ENCODE measurements around the gene PDE6A.

GRCh38 chr5:149839761-149840160, 104.8 kb downstream of the PDE6A start:
- TF ChIP-seq CTCF (IDR thresholded peaks at IDR 0.05) (no peak), POLR2A (IDR thresholded peaks at IDR 0.05; ENCODE audit: low read depth) (no peak)
